Measurements from ENCODE around the gene JMJD7. TPM values are rescaled to one million over a fixed set of nuclear protein-coding genes. Genes with fewer than 3 reads are reported as not detected.

Gene JMJD7
- total and polyA plus RNA-seq, 3 experiments from 2014 or later = 14.4 to 25.5 (median 15.0) TPM

DNA sequence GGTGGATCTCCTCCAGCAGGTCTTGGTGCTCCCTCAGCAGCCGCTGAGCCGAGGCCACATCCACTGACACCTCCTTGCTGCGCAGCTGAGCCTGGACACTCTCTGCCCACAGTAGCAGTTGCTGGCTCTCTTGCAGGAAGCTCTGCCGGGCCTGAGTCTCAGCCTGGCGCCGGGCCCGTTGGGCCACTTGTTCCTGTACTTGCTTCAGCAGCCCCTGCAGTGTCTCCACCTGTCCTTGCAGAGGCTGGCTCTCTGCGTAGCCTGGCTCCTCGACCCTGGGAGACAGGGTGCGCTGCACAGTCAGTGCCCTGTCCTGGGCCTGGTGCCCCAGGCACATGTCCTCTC is 50.4 kb downstream of the JMJD7 start:
- DNase-seq = no peak
- H3K27ac Mint-ChIP-seq = no peak overlapping the region
- no peaks in the 10 kb centered on the region for H3K4me1 ChIP-seq (ENCODE audit: insufficient read depth, low read length)
- no peak overlapping the region for H3K4me3 ChIP-seq (ENCODE audit: low read length)
- H3K27ac ChIP-seq (ENCODE audit: low read depth, low read length) = no peak overlapping the region
- POLR2A ChIA-PET = no interaction called here
- no peaks in the 10 kb centered on the region for H3K9me3 ChIP-seq (ENCODE audit: low read length)
- peaks cover 4 to 12% of the 10 kb centered on the region in 2 donors for H3K27me3 Mint-ChIP-seq
- no peaks in the 10 kb centered on the region for H3K36me3 ChIP-seq (ENCODE audit: insufficient read depth, low read length)
- CTCF ChIA-PET = interaction anchor here (2.5 kb wide), 1 partner anchor 26 kb away, joined by 7 read pairs; no protein-coding TSS in a partner anchor
- H3K4me1 Mint-ChIP-seq = peaks cover 6 to 12% (median 10%) of the 10 kb centered on the region in 3 donors
- H3K36me3 Mint-ChIP-seq = peaks cover 0 to 1% (median 0%) of the 10 kb centered on the region in 3 donors
- no peak overlapping the region for H3K4me3 Mint-ChIP-seq
- H3K9me3 Mint-ChIP-seq = no peaks in the 10 kb centered on the region
- peaks cover 7% of the 10 kb centered on the region for H3K27me3 ChIP-seq (ENCODE audit: insufficient read depth, low read length, poor library complexity, severe bottlenecking)

DNA sequence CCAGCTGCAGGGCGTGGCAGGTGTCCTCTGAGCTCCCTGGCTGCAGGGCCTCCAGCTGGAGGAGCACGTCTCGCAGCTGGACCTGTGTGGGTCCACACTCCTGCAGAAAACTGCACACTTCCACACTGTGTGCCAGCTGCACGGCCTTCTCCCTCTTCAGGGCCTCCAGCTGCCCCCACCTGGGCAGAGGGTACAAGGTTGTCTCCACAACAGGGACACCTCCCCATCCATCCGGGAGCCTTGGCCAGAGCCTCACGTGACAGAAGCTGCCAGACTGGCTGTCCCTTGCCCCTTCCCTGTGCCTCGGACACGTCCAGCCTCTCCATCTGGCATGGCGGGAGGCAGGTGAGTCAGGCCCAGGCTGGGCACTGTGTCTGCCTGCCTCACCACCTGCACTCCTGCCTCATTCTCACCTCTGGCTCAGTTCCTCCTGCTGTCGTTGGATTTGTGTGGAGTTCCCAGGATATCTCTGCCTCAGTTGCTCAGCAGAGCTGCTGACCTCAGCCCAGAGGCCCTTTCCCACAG is 51.5 kb downstream of the JMJD7 start:
- Mint-ChIP-seq H3K9me3 (no peaks in the 10 kb centered on the region), H3K27me3 (peaks cover 5 to 12% of the 10 kb centered on the region in 2 donors), H3K4me1 (peaks cover 7 to 12% (median 10%) of the 10 kb centered on the region in 3 donors), H3K27ac (peak overlapping the region in 1 of 8 donors; percentile 42), H3K36me3 (peaks cover 0 to 1% (median 0%) of the 10 kb centered on the region in 3 donors), H3K4me3 (no peak overlapping the region)
- Histone ChIP-seq H3K4me3 (ENCODE audit: low read length) (no peak overlapping the region), H3K9me3 (ENCODE audit: low read length) (no peaks in the 10 kb centered on the region), H3K4me1 (ENCODE audit: insufficient read depth, low read length) (no peaks in the 10 kb centered on the region), H3K36me3 (ENCODE audit: insufficient read depth, low read length) (no peaks in the 10 kb centered on the region), H3K27ac (ENCODE audit: low read depth, low read length) (no peak overlapping the region), H3K27me3 (ENCODE audit: insufficient read depth, low read length, poor library complexity, severe bottlenecking) (peaks cover 7% of the 10 kb centered on the region)
- DNase-seq = no peak
- POLR2A ChIA-PET = interaction anchor here (0.7 kb wide), 1 partner anchor 15 kb away, joined by 3 read pairs; no protein-coding TSS in a partner anchor
- CTCF ChIA-PET = interaction anchor here (2.5 kb wide), 1 partner anchor 25 kb away, joined by 7 read pairs; no protein-coding TSS in a partner anchor

GRCh38 chr15:41880156-41880877 is 52.4 kb downstream of the JMJD7 start:
- no peak overlapping the region for H3K4me3 ChIP-seq (ENCODE audit: low read length)
- Mint-ChIP-seq H3K4me1 (peaks cover 7 to 12% (median 10%) of the 10 kb centered on the region in 3 donors), H3K9me3 (no peaks in the 10 kb centered on the region), H3K36me3 (peaks cover 0 to 3% (median 0%) of the 10 kb centered on the region in 3 donors), H3K27me3 (peaks cover 5 to 12% of the 10 kb centered on the region in 2 donors), H3K27ac (peak overlapping the region in 3 of 8 donors; percentile 51 to 95 (median 73)), H3K4me3 (no peak overlapping the region)
- H3K36me3 ChIP-seq (ENCODE audit: insufficient read depth, low read length) = no peaks in the 10 kb centered on the region
- ChIA-PET POLR2A (no interaction called here), CTCF (interaction anchor here (2.5 kb wide), 1 partner anchor 24 kb away, joined by 7 read pairs; no protein-coding TSS in a partner anchor)
- no peaks in the 10 kb centered on the region for H3K4me1 ChIP-seq (ENCODE audit: insufficient read depth, low read length)
- peaks cover 7% of the 10 kb centered on the region for H3K27me3 ChIP-seq (ENCODE audit: insufficient read depth, low read length, poor library complexity, severe bottlenecking)
- DNase-seq = no peak
- no peaks in the 10 kb centered on the region for H3K9me3 ChIP-seq (ENCODE audit: low read length)
- no peak overlapping the region for H3K27ac ChIP-seq (ENCODE audit: low read depth, low read length)

- H3K27ac ChIP-seq (ENCODE audit: low read depth, low read length) = no peak overlapping the region
- CTCF ChIA-PET = no interaction called here
- Mint-ChIP-seq H3K4me1 (peaks cover 9 to 12% (median 10%) of the 10 kb centered on the region in 3 donors), H3K36me3 (peaks cover 0 to 3% (median 0%) of the 10 kb centered on the region in 3 donors), H3K27ac (peak overlapping the region in 3 of 8 donors; percentile 17 to 78 (median 78)), H3K27me3 (peaks cover 5 to 12% of the 10 kb centered on the region in 2 donors), H3K9me3 (no peaks in the 10 kb centered on the region), H3K4me3 (peak overlapping the region in 6 of 7 donors; percentile 15 to 61 (median 34))
- H3K4me1 ChIP-seq (ENCODE audit: insufficient read depth, low read length) = no peaks in the 10 kb centered on the region
- POLR2A ChIA-PET = no interaction called here
- no peaks in the 10 kb centered on the region for H3K36me3 ChIP-seq (ENCODE audit: insufficient read depth, low read length)
- DNase-seq = no peak
- H3K9me3 ChIP-seq (ENCODE audit: low read length) = no peaks in the 10 kb centered on the region
- no peak overlapping the region for H3K4me3 ChIP-seq (ENCODE audit: low read length)
- H3K27me3 ChIP-seq (ENCODE audit: insufficient read depth, low read length, poor library complexity, severe bottlenecking) = peaks cover 7% of the 10 kb centered on the region
Observed at GRCh38 chr15:41881086-41881485, 53.2 kb downstream of the JMJD7 start.

GRCh38 chr15:41881550-41881919 is 53.6 kb downstream of the JMJD7 start:
- Histone ChIP-seq H3K9me3 (ENCODE audit: low read length) (no peaks in the 10 kb centered on the region), H3K27me3 (ENCODE audit: insufficient read depth, low read length, poor library complexity, severe bottlenecking) (peaks cover 7% of the 10 kb centered on the region), H3K36me3 (ENCODE audit: insufficient read depth, low read length) (no peaks in the 10 kb centered on the region), H3K4me1 (ENCODE audit: insufficient read depth, low read length) (no peaks in the 10 kb centered on the region), H3K4me3 (ENCODE audit: low read length) (no peak overlapping the region), H3K27ac (ENCODE audit: low read depth, low read length) (no peak overlapping the region)
- peaks cover 5 to 12% of the 10 kb centered on the region in 2 donors for H3K27me3 Mint-ChIP-seq
- CTCF ChIA-PET = no interaction called here
- peak overlapping the region in 5 of 8 donors; percentile 15 to 93 (median 78) for H3K27ac Mint-ChIP-seq
- H3K4me3 Mint-ChIP-seq = peak overlapping the region in 6 of 7 donors; percentile 15 to 61 (median 34)
- H3K4me1 Mint-ChIP-seq = peaks cover 9 to 12% (median 10%) of the 10 kb centered on the region in 3 donors
- POLR2A ChIA-PET = no interaction called here
- H3K36me3 Mint-ChIP-seq = peaks cover 0 to 3% (median 0%) of the 10 kb centered on the region in 3 donors
- no peak for DNase-seq
- H3K9me3 Mint-ChIP-seq = no peaks in the 10 kb centered on the region

DNA sequence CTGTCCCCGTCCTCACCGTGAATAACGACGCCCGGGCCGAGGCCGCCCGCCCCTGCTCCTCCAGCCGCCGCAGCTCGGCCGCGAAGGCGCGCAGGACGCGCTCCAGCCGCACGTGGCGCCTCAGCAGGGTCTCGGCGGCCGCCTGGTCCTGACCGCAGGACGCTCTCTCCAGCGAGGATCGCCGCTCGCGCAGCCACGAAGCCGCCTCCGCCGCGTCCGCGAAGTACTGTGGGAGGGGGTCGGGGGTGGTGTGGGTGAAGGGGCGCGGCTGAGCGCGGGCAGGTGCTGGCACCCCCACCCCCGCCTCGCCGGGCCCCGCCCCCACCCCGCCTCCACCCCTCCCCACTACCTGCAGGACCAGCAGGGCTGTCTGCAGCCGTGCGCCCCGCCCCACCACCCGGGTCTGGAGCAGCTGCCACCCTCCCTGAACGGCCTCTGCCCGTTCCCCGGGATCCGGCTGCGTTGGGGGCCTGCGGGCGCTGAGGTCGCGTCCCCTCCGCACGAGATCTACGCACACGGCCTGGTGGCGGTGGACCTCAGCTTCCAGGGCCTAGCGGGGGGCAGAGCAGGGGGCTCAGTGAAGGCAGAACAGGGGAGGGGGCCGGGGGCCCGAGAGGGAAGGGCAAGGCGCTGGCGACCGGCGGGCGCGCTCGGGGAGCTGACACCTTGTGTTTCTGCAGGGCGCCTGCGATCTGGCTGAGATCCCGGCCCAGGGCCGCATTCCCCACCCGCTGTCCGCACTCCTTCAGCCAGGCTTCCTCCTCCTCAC is 54.2 kb downstream of the JMJD7 start:
- peak overlapping the region in 1 of 8 donors; percentile 38 for H3K27ac Mint-ChIP-seq
- no peak for DNase-seq
- Histone ChIP-seq H3K4me1 (ENCODE audit: insufficient read depth, low read length) (no peaks in the 10 kb centered on the region), H3K27me3 (ENCODE audit: insufficient read depth, low read length, poor library complexity, severe bottlenecking) (peaks cover 7% of the 10 kb centered on the region), H3K27ac (ENCODE audit: low read depth, low read length) (no peak overlapping the region), H3K4me3 (ENCODE audit: low read length) (no peak overlapping the region), H3K9me3 (ENCODE audit: low read length) (no peaks in the 10 kb centered on the region), H3K36me3 (ENCODE audit: insufficient read depth, low read length) (no peaks in the 10 kb centered on the region)
- ChIA-PET POLR2A (no interaction called here), CTCF (no interaction called here)
- H3K36me3 Mint-ChIP-seq = peaks cover 0 to 3% (median 0%) of the 10 kb centered on the region in 3 donors
- H3K4me3 Mint-ChIP-seq = peak overlapping the region in 1 of 7 donors; percentile 24
- H3K27me3 Mint-ChIP-seq = peaks cover 5 to 12% of the 10 kb centered on the region in 2 donors
- peaks cover 10 to 12% (median 10%) of the 10 kb centered on the region in 3 donors for H3K4me1 Mint-ChIP-seq
- no peaks in the 10 kb centered on the region for H3K9me3 Mint-ChIP-seq

DNA sequence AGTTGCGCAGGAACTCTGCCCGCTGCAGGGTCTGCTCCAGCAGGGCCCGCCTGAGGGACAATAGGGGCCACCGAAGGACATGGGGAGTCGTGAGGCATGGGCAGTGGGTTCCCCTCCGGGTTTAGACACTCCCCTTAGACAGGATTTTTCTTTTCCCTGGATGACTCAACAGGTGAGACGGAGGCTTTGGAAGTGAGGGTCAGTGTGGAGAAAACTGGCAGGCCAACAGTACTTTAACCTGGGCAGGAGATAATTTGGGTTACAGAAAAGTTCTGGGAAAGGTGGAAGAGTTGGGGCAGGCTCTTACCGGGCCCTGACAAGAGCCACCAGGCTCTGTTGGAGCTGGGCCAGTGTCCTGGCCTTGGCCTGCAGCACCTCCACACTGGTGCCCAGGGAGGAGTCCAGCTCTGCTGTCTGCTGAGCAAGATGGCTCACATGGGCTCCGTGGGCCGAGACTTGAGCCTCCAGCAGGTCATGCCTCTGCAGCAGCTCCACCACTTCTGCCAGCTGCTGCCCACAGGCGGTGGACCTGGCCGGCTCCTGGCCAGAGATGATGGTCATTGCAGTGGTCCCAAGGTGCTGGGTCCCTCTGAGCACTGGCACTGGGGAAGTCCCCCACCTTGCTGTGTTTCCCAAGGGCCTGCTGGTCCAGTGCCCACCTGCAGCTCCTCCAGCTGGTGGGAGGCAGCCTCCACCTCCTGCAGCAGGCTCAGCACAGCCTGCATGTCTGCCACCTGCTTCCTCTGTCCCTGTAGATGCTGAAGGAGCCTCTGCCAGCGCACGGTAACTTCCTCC is 55.0 kb downstream of the JMJD7 start:
- no peak overlapping the region for H3K4me3 ChIP-seq (ENCODE audit: low read length)
- H3K4me3 Mint-ChIP-seq = peak overlapping the region in 2 of 7 donors; percentile 14 to 25
- H3K27ac Mint-ChIP-seq = peak overlapping the region in 2 of 8 donors; percentile 66 to 70
- H3K36me3 Mint-ChIP-seq = peaks cover 0 to 3% (median 0%) of the 10 kb centered on the region in 3 donors
- H3K9me3 Mint-ChIP-seq = no peaks in the 10 kb centered on the region
- H3K36me3 ChIP-seq (ENCODE audit: insufficient read depth, low read length) = no peaks in the 10 kb centered on the region
- peaks cover 16 to 19% (median 17%) of the 10 kb centered on the region in 3 donors for H3K4me1 Mint-ChIP-seq
- no peak overlapping the region for H3K27ac ChIP-seq (ENCODE audit: low read depth, low read length)
- no peaks in the 10 kb centered on the region for H3K9me3 ChIP-seq (ENCODE audit: low read length)
- H3K4me1 ChIP-seq (ENCODE audit: insufficient read depth, low read length) = peaks cover 3% of the 10 kb centered on the region
- ChIA-PET CTCF (no interaction called here), POLR2A (interaction anchor here (0.5 kb wide), 1 partner anchor 392 kb away, joined by 3 read pairs; no protein-coding TSS in a partner anchor)
- no peak for DNase-seq
- peaks cover 7% of the 10 kb centered on the region for H3K27me3 ChIP-seq (ENCODE audit: insufficient read depth, low read length, poor library complexity, severe bottlenecking)
- peaks cover 5 to 12% of the 10 kb centered on the region in 2 donors for H3K27me3 Mint-ChIP-seq
